ENCODE measurements around the gene TNFSF4.
"Not testable (repeated sequence)": the region's sequence is repeated elsewhere in the genome, so short reads cannot be mapped to it uniquely, and the experiment has no call there.

TNFSF4 gene

DNA sequence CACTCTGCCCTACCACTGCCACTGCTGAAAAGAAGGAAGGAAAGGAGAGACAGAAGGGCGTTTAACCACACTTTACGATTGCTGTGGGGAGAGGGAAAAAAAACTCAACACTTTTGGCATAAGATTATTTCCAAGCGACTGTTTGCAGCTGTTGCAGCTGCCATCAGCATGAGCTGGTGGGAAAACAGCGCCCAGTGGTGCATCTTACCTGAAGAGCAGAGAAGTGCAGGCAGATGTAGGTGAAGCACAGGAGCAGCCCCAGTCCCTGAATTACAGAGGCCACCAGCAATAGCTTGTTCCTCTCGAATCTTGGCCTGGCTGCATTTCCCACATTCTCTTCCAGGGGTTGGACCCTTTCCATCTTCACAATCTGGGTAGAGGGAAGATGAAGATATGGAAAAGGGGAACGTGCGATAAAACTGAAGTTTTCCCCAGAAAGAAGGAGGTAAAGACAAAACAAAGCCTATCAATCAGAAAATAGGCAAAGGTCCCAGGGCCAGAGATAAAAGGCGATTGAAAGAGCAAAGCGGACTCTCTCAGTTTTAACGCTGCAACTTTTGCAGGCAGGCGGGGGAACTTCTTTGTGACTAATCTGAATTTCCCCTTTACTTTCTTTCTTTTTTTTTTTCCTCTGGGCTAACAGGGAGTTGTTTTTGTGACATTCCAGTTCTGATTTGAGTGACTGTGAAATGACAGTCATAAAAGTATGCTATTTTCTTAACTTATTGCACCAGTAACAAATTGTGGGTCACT lies at the start of gene TNFSF4:
Gene TNFSF4 (minus strand): TSS at position 516 of the 753 bp plus-strand sequence. CDS start 155 bp downstream, at position 361.
- DNase-seq (ENCODE audit: low read depth), result no peak

DNA sequence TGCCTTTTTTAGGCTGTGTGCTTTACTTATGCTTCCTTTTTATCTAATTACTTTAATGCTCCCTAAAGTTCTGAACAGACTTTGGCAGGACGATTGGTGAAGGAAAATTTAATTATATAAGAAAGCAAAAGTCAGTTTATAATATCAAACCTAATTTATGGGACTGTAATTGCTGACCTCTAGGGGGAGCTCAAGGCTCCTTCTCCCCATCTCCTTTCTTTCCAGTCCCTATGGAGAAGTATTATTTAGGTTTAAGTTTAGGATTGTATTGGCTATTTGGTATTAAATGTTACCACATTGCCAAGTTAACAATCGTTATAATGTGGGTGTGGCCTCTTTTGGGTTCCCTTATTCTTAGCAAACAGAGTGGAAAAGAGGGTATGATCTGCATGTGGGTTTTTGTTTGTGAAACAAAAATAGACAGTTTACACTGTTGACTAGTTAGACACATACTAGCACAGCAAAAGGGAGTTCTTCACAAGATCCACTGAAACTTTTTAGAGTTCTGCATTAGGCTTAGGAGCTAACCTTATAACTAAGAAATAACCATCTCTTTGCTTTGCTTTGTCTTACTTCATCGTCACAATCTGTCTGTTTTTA lies 48.2 kb upstream of the TNFSF4 start:
- DNase-seq (ENCODE audit: low read depth), result no peak

DNA sequence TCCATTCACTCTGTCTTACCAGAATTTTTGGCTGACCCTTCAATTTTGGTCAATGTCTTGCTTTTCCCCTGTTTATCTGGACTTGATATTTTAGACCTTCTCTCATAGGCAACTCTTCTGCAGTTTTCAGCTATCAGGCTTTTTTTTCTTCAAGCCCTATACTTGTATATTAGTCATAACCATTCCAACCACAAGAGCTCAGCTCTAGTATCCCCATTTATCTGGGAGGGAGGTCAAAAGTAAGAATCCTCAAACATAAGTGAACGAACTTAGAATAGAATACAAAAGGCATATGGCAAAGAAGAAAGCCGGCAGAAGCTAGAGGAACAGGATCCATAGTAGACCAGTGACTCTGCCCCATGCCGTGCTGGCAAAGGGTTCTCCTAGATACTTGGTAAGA lies 45.9 kb upstream of the TNFSF4 start:
- no peak for DNase-seq (ENCODE audit: low read depth)

- no peak for DNase-seq (ENCODE audit: low read depth)
Measured at GRCh38 chr1:173249349-173249748, 42.2 kb upstream of the TNFSF4 start.

DNA sequence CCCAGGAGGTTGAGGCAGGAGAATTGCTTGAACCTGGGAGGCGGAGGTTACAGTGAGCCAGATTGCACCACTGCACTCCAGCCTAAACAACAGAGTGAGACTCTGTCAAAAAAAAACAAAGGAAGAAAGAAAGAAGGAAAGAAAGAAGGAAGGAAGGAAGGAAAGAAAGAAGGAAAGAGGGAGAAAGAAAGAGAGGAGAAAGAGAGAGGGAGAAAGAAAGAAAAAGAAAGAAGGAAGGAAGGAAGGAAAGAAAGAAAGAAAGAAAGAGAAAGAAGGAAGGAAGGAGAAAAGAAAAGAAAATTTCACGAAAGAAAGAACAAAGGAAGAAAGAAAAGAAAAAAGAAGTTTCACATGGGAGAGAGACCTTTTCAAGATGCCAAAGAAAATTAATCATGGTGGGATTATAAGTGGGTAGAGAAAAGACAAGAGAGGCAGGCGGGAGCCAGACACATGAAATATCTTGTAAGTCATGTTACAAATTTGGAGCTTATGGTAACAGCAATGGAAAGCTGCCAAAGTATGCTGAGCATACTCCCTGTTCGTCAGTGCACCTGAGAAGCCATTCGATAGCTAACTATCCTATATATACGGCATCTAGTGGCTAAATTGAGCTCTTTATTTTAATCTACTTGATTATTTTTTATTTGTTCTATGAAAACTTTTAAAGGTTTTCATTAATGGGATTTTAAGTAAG lies 41.3 kb upstream of the TNFSF4 start:
- DNase-seq (ENCODE audit: low read depth), result no peak

- DNase-seq (ENCODE audit: low read depth), result no peak
Measured at GRCh38 chr1:173245892-173246291, 38.8 kb upstream of the TNFSF4 start.

DNA sequence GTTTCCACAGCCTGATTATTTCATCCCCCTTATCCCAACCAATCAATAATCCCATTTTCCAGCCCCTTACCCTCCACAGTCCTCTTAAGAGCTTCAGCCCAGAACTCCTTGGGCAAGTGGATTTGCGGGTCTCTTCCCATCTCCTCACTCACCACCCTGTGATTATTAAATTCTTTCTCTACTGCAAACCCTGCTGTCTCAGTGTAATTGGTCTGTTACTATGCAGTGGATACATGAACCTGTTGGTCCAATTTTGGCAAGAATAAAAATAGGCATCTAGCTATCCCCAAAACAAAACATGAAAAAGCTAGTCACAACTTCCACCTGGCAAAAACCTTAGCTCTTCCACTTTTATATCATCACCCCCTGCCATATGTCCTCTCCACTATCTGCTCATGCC lies 36.2 kb upstream of the TNFSF4 start:
- DNase-seq (ENCODE audit: low read depth), result no peak

DNA sequence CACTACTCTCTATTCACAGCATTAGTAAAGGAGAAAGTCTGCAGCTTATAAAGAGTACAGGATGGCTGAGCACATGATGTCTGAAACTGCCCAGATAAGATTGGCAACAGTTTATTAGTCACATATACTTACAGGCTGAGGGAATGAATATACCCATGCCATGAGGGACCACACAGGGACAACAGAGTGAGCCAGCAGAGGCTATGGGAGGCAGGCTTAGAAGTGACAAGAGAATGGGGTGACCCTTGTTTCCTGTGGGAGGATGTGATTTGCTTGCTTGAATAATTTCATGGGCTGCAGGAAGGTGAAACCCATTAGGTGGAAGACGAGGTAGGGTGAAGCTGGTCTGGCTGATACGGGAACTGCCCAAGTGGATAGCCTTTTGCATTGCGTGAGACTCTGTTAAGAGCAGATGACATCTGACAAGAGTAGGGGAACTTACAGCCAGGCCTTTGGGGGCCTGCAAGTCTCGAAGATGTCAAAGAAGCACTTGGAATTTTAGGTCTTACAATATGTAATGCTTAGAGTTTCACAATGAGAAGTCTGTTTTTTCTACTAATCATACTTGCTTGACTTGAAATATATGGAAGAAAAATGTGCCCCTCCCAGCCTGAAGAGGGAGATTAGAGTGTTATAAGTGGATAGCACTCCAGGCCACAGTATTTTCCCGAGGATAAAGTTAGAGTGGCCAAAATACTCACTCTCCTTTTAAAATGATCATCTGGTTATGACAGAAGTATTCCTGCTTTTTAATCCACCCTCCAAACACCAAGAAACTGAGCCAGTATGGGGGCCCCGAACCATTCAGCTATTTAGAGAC lies 34.6 kb upstream of the TNFSF4 start:
- DNase-seq (ENCODE audit: low read depth), result no peak

DNA sequence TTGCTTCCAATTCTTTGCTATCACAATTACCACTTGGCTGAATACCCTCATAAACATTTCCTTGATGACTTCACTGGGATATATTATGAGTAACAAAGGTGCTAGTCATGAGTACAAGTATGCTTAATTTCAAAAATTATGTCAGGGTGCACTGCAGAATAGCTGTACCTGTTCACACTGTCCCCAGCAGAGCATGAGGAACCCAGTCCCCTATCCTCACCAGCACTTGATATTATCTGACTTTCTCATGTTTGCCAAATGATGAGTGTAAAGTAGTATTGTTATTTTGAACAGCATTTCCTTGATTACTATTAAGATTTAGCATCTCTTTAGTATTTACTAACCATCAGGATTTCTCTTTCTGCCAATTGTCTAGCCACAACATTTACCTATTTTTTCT lies 33.5 kb upstream of the TNFSF4 start:
- DNase-seq (ENCODE audit: low read depth), result no peak

- no peak for DNase-seq (ENCODE audit: low read depth)
Measured at GRCh38 chr1:173239058-173239457, 31.9 kb upstream of the TNFSF4 start.

DNA sequence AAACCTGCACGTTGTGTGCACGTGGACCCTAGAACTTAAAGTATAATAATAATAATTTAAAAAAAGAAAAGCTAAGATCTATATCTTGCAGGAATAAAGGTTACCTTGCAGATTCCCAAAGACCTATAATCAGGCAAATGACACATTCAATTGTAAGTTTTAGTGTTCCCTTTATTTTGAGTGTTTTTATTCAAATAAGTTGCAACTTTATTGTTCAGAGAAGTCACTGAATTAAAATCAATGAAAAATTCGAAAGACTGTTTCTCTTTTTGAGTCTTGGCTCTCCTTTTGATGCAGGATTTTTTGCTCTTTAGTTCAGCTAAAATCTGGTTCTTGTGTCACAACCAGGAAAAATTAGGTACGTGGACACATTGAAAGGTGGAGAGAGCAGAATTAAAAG lies 27.8 kb upstream of the TNFSF4 start:
- DNase-seq (ENCODE audit: low read depth), result no peak

DNA sequence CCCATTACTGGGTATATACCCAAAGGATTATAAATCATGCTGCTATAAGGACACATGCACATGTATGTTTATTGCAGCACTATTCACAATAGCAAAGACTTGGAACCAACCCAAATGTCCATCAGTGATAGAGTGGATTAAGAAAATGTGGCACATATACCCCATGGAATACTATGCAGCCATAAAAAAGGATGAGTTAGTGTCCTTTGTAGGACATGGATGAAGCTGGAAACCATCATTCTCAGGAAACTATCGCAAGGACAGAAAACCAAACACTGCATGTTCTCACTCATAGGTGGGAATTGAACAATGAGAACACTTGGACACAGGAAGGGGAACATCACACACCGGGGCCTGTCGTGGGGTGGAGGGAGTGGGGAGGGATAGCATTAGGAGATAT lies 27.3 kb upstream of the TNFSF4 start:
- DNase-seq (ENCODE audit: low read depth), result not testable (repeated sequence)

GRCh38 chr1:173229031-173229430 lies 21.9 kb upstream of the TNFSF4 start:
- not testable (repeated sequence) for DNase-seq (ENCODE audit: low read depth)

DNA sequence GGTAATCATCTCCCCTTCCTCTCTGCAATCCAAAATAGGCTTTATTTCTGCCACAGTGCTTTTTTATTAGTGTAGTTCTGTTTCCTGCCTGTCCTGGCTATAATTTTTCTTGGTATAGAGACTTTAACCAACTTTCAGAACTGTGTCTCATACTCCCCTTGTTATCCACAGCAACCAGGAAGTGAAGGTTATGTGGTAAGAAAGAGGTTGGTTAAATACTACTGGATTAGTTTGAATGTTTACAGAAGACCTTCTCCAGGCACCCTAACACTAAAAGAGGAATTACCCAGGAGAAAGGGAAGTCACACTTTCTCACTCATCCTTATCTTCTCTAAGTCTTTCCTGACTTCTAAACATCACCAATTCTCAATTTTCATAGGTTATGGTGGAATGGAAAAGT lies 17.8 kb upstream of the TNFSF4 start:
- DNase-seq (ENCODE audit: low read depth), result no peak

- no peak for DNase-seq (ENCODE audit: low read depth)
Measured at GRCh38 chr1:173224280-173224892, 17.3 kb upstream of the TNFSF4 start.

DNA sequence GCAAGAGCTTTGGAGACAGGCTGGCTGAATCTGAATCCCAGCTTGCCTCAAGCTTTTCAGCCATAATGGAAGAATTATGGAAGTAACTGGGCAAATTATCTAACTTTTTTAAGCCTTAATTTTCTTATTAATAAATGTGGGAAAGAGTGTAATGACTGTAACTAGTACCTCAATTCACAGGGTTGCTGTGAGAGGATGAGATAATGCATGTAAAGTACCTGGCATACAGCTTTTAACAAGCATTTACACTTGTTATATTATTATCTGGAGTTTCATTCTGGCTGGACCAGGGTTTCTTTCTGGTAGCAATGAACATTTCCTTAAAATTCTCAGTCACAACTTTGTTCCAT lies 15.9 kb upstream of the TNFSF4 start:
- no peak for DNase-seq (ENCODE audit: low read depth)

- DNase-seq (ENCODE audit: low read depth), result no peak
Measured at GRCh38 chr1:173222149-173223030, 15.3 kb upstream of the TNFSF4 start.

- no peak for DNase-seq (ENCODE audit: low read depth)
Measured at GRCh38 chr1:173220157-173220556, 13.0 kb upstream of the TNFSF4 start.

DNA sequence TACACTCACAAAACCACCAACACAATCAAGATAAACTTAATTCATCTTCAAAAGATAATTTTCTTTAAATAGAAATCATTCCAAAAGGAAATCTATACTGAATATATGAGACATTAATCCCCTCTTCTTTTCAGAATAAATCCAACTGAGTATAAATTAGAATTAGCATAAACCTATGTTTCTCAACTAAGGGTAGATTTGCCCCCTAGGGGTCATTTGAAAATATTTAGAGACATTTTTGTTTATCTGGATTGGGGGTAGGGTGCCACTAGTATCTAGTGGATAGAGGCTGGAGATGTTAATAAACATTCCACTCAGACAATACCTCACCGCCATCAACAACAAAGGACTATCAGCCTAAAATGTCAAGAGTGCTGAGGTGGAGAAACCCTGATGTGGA lies 6.5 kb upstream of the TNFSF4 start:
- DNase-seq (ENCODE audit: low read depth), result no peak

GRCh38 chr1:173212952-173213491 lies 5.9 kb upstream of the TNFSF4 start:
- DNase-seq (ENCODE audit: low read depth), result no peak

- no peak for DNase-seq (ENCODE audit: low read depth)
Measured at GRCh38 chr1:173210716-173211231, 3.6 kb upstream of the TNFSF4 start.

Measured in activated T-helper 1 cell treated with Interleukin-2 at 50 U/mL for 16 hours (primary cell).